NCI-H2227 (cell line): ENCODE data around the gene HSPB8.
"Not testable (repeated sequence)": the region's sequence is repeated elsewhere in the genome, so short reads cannot be mapped to it uniquely, and the experiment has no call there.

Experiments
- DNase-seq: peaks from one replicate; lab custom pipeline; 2025; ENCODE audit not compliant: unreplicated experiment; lab: John Stamatoyannopoulos, UW

HSPB8 gene

DNA sequence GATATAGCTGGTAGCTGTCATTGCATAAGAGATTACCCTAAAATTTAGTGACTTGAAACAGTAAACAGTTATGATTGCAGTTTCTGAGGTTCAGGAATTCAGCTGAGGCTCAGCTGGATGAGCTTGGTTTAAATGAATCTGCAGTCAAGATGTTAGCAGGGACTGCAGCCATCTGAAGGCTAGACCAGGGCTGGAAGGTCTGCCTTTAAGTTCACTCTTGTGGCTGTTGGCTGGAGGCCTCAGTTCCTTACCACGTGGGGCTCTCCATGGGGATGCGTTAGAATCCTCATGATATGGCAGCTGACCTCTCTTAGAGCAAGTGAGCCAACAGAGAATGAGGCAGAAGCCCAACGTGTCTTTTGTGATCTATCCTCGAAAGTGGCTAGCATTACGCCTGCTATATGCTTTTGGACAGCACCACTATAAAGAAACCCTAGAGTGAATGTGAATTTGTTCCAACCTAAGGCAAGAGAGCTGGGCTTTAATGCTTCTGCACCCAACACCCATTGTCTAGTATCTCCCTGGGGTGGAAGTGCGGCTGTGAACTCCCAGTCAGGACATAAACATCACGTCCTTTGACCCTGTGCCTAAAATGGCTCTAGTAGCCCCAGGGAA is 26.0 kb downstream of the HSPB8 start:
- no peak for DNase-seq

DNA sequence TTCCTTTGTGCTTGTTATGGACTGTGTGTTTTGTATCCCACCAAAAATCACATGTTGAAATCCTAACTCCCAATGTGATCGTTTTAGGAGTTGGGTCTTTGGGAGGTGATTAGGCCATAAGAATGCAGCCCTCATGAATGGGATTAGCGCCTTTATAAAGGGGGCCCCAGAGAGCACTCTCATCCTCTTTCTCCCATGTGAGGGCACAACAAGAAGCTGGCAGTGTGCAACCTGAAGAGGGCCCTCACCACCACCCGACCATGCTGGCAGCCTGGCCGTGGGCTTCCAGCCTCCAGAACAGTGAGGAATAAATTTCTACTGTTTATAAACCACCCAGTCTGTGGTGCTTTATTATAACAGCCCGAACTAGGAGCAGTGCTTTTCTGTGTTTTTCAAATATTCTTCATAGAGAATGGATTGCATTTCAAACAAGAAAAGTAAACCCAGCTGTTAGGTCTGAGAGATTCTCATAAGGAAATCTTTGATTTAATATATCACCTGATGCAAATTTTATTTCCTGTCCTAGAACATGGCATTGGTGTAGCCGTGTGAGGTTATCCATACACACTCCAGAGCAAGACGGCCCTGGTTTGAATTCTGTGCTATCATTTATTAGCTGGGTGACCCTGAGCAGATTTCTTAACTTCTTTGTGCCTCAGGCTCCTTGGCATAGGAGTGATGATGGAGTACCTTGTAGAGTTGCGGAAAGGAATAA is 27.8 kb downstream of the HSPB8 start:
- DNase-seq: no peak

DNA sequence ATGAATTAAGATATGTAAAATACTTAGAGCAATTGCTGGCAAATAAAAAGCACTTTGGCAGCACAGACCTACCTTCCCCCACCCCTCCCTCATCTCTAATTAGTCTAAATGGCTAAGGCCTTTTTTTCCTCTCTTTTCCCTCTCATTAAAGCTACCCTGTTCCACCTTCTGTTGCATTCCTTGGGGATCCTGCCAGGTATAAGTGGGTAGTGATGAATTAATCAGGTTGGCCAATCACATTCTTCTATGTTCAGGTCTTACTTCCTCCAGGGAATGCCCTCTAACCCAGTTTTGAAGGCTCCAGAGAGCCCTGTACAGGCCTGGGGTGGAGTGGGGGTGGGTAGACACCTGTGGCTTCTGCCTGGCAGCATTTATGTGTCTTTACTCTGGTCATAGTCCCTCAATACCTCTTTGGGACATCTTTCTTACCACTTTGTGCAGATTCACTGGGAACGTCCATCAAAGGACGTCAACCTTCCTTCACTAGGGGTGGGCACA is 28.4 kb downstream of the HSPB8 start:
- DNase-seq: no peak

DNA sequence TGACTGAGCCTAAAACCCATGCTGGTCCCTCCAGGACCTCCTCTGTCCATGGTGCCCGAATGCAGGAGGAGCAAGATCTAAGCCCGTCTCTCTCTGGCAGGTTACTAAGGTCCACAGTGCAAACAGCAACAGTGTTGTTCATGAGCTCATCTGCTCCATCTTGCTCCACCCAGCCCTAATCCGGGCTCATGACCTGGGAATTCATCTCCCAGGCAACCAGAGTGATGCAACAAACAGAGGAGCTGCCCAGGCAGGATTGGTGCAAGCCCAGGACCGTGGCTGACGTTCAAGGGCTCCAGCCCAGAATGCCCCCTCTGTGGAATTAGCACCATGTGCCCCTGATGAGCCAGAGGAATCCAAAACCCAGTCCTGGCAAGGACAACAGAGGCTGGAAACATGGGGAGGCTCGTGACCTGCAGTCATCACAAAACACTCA is 29.9 kb downstream of the HSPB8 start:
- DNase-seq: peak; percentile 52

DNA sequence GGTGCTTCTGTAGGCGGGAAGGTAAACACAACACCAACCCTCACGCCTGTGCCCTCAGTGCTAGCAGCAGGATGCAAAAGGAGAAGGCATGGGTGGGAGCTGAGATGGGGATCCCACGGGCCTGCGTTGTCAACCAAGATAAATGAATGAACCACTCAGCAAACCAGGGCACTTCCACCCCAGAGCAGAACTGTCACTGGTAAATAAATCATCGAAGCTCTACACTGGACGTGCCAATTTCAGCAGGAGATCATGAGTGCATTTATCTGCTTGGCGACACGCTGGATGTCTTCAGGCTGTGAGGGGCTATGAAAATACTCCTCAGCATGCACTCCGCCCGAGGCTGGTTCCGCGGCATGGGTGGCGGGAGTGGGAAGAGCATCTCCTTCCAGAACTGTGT is 33.2 kb downstream of the HSPB8 start:
- DNase-seq: peak; percentile 63

DNA sequence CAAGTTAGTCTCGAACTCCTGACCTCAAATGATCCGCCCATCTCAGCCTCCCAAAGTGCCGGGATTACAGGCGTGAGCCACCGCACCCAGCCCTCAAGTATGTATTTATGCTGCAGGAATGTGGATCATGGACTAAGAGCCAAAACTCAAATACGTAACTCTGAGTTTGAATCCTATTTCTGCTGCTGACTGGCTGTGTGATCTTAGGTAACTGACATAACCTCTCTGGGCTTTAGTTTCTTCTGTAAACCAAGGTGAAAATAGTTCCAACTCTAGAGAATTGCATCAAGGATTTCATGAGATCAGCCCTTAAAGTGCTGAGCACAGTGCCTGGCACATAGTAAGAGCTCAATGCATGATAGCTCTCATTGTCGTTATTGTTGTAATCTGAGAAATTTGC is 37.4 kb downstream of the HSPB8 start:
- DNase-seq: no peak

DNA sequence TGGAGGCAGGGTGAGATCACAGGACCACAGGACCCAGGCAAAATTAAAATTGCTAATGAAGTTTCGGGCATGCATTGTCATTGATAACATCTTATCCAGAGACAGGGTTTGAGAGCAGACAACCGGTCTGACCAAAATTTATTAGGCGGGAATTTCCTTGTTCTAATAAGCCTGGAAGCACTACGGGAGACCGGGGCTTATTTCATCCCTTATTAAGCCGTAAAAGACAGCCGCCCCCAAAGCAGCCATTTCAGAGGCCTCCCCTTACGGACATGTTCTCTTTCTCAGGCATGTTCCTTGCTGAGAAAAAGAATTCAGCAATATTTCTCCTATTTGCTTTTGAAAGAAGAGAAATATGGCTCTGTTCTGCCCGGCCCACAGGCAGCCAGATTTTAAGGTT is 40.1 kb downstream of the HSPB8 start:
- not testable (repeated sequence) for DNase-seq

DNA sequence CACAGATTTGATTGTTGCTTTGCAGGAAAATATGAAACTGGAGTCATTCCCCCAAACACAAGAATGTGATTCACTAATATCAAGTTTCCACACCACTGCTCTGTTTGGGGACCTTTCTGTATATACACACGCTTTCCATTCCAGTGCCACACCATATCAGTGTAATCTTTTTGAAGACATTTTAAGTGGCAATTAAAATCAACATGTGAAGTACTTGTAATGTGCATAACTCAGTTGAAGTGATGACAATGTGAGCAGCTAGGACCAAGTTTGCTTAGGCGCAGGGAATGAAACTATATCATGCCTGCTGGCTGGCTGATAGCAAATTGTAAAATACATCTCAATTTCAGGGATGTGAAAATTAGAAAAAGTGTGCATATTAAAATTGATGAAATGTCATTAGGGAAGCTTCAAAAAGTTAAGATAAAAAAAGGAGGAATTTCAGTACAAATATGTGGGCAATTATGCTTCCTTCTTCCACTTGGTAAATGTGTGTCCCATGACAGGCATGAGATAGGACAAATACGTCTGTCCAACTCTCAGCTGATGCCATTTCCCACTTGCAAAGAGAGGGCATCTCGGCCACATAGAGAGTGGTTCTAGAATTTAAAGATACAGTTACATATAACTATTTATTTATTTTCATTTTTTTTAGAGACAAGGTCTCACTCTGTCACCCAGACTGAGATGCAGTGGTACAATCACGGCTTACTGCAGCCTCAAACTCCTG is 43.7 kb downstream of the HSPB8 start:
- no peak for DNase-seq

DNA sequence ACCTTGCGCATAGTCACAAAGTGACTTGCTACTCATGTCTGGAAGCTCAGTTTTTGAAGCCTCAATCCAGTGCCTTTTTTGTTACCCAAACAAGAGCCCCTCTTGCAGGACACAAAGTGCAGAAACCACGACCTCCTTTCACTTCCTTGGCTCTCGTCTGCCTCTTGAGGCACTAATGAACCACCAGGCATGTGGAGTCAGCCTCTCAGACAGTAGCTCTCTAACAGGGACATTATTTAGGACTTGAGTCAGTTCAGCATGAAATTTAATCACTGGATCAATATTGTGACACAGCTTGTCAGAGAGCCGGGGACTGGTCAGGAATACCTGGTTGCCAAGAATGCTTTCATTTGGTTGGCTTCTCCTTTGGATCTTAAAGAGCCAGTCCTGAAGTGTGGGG is 46.7 kb downstream of the HSPB8 start:
- DNase-seq: peak; percentile 18

DNA sequence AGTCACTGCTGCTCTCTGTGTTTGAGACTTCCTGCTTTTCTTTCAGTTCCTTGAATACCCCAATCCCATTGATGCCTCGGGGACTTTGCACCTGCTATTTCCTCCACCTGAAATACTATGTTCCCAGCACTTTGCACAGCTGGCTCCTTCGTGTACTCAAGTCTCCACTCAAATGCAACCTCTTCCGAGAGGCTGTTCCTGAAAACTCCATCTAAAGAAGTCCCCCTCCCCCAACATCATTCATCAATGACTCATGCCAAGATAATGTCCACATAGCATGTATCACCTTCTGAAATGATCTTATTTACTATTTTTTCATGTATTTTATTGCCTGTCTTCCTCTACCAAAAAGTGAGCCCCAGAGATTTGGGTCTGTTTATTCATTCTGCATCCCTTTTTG is 48.6 kb downstream of the HSPB8 start:
- no peak for DNase-seq

DNA sequence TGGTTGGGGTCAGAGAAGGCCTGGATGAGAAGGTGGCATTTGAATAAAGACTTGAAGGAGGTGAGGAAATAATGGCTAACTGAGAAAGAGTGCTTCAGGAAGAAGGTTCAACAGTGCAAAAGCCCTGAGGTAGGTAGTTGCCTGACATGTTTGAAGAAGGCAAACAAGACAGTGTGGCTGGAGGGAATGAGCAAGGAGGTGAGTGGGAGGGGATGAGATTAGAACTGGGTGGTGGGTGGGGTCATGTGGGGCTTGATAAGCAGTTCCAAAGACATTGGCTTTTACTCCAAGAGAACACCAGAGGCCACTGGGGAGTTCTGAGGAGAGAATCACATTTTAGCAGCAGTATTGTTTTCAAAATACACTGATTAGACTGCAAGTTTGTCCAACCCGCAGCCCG is 50.5 kb downstream of the HSPB8 start:
- no peak for DNase-seq

DNA sequence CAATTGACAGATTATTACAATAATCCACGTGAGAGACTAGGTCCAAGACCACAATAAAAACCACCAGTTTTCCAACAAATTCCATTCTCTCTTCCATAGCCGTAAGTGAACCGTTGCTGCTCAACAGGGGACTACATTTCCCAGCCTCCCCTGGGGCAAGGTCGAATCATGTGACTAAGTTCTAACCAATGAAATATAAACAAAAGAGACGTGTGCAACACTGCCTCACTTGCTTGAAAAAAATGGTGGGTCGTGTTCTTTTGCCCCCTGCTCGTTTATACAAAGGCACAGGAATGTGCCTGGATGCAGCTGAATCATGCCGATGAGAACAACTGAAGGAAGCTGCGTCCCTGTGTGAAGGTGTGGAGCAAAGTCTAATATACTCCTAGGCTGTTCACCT is 51.1 kb downstream of the HSPB8 start:
- peak; percentile 76 for DNase-seq

DNA sequence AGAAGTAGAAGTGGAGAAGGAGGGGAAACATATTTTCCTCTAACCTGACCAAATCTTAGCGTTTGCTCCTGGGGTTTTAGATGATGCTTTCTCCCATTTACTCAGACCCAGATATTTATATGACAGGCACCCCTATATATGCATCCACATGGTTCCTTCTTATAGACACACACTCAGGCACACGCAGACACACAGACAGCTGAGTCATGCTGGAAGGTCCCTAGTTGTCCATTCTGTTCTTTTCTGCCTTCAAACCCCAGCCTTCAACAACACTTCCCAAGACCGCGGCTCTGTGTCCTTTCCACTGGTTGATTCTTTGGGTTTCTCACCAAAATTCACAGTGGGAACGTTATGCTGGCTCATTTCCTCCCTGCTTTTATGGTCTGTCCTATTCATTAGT is 52.1 kb downstream of the HSPB8 start:
- DNase-seq: no peak

DNA sequence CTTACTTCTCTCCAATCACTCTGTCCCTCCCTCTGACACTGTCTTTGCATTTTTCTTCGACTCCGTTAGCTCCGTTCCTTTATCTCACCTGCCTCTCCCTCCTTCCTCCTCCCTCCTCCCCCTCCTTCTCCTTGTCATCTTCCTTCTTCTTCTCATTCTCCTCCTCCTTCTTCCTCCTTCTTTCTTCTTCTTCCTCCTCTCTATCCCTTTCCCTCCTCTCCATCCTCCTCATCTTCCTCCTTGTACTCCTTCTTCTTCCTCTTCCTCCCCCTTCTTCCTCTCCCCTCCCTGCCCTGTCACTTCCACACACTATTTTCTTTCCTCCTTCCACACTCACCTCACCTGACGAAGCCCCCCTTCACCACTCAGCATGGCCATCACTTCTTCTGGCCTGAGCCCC is 53.0 kb downstream of the HSPB8 start:
- no peak for DNase-seq

DNA sequence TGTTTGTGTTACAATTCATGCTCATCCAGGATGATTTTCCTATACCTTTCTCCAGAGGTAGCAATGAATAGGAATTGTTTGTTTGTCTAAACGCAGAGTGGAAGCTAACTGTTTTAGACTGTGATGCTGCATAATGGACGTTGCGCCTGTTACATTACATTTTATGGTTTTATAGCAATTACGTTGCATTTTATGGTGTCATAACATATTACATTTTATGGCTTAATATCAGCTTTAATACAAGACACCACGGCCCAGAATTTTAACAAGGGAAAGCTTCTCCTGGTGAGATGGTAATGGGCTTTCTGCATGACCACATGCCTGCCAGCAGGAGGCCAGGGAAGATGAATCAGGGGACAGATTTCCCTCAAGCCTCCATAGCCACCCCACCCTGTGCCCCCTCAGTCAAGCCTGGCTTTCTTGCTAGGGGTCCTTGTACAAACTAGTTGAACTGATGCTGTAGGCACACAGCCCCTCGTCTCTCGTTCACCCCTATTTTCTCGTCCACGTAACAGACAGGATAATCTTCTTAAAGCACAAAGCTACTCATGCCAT is 56.5 kb downstream of the HSPB8 start:
- DNase-seq: no peak

DNA sequence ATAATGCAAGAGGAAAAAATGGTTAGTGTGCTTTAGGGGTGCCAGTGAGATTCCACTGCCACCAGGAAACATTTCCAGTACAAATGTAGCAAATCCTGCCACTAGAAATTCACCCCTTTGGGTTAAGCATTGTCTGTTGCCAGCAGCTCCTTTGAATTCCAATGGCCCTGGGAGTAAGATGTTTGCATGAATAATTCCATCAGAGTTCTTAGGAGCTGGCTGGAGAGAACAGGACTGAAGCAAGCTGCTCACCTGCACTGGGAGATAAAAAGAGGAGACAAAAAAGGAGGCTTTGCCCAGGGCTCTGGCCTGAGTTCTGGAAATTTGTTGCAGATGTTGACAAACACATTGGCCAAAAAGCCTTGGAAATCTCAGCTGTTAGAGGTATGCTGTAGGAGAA is 57.6 kb downstream of the HSPB8 start:
- no peak for DNase-seq

DNA sequence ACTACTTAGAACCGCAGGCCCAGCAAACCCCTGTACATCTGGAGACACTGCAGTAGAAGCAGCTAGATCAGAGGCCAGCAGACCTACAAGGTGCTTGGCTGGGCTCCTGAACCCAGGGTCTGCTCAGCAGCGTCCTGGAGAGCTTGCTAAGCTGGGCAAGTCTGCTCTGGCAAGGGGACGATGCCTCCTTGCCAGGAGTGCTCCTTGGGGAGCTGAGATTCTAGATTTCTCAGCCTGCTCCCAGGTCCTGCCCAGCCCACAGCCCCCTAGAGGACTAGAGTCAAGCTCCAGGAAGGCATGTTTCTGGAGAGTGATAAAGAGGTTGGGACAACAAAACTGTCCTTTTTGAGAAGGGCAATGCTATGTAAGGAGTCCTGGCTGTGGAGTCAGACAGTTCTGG is 60.3 kb downstream of the HSPB8 start:
- DNase-seq: no peak

DNA sequence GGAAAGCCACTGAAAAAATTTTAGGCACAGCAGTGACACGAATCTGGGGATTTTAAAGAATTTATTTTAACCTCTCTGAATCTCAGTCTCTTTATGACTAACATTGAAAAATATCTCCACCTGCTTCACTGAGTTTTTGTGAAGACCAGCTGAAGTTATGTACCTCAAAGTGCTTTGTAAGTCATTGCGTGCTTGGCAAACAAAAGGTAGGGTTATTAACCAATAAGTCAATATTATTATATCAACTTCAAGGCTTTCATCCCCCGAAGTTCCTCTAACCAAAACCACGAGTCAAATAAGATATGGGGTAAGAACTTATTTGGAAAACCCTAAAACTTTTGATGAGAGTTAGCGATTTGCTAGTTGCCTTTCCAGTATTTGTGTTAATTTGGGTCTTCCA is 62.3 kb downstream of the HSPB8 start:
- no peak for DNase-seq

DNA sequence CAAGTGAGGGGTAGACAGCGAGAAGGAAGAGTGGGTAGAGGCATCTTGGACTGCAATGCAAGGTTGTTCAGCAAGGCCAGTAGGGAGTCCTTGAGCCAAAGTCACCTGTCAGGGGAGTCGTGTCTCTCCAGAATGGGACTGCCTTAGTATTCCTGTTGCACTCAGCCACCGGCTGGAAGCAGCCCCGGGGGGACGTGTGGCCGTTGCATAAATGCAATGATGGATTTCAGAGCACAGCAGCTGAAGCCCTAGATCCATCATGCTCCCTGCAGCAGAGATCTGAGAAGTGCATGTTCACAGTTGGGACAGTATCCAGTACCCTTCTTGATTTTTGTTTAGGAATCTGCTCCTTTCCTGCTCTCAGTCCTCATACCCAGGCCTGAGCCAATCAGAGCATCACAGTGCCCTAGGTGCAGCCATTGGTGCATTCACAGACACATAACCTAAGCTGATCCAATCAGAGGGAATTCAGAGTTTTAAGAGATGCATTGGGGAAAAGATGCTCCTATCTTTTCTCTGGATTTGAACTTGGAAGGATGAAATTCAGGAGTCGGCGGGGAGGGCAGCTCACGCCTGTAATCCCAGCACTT is 62.9 kb downstream of the HSPB8 start:
- DNase-seq: no peak
